HG03066 (cell line): ENCODE results near the gene SEMA4A.
A peak's percentile ranks its signal among the peaks of the same experiment; 100 is the strongest.

Source experiments
- ATAC-seq: cut with Tn5 transposase; IDR thresholded peaks from one replicate; pipeline ENCODE4 v1.9.1; 2021; ENCODE audit warnings: low read depth; ENCODE audit not compliant: unreplicated experiment

SEMA4A gene

DNA sequence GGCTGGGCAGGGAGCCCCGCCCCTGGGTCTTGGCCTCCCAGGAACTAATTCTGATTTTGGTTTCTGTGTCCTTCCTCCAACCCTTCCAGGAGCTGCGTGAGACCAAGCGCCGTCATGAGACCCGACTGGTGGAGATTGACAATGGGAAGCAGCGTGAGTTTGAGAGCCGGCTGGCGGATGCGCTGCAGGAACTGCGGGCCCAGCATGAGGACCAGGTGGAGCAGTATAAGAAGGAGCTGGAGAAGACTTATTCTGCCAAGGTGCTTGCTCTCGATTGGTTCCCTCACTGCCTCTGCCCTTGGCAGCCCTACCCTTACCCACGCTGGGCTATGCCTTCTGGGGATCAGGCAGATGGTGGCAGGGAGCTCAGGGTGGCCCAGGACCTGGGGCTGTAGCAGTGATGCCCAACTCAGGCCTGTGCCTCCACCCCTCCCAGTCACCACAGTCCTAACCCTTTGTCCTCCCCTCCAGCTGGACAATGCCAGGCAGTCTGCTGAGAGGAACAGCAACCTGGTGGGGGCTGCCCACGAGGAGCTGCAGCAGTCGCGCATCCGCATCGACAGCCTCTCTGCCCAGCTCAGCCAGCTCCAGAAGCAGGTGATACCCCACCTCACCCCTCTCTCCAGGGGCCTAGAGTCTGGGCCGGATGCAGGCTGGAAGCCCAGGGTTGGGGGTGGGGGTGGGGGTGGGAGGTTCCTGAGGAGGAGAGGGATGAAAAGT is 18.5 kb upstream of the SEMA4A start:
- no peak for ATAC-seq

DNA sequence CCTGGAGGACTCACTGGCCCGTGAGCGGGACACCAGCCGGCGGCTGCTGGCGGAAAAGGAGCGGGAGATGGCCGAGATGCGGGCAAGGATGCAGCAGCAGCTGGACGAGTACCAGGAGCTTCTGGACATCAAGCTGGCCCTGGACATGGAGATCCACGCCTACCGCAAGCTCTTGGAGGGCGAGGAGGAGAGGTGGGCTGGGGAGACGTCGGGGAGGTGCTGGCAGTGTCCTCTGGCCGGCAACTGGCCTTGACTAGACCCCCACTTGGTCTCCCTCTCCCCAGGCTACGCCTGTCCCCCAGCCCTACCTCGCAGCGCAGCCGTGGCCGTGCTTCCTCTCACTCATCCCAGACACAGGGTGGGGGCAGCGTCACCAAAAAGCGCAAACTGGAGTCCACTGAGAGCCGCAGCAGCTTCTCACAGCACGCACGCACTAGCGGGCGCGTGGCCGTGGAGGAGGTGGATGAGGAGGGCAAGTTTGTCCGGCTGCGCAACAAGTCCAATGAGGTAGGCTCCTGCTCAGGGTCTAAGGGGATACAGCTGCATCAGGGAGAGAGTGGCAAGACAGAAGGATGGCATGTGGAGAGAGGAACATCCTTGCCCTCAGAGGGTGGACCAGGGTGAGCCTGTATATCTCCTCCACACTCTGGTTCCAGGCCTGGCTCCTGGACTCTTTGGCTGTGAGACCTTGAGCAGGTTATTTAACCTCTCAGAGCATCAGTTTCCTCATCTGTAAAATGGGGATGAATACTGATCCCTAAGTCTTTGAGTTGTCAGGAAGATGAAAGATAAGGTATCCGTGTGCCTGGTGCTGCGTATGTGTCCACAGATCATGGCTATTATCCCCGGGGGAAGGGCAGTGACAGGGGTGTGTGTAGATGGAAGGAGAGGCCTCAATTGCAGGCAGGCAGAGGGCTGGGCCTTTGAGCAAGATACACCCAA is 17.2 kb upstream of the SEMA4A start:
- no peak for ATAC-seq

DNA sequence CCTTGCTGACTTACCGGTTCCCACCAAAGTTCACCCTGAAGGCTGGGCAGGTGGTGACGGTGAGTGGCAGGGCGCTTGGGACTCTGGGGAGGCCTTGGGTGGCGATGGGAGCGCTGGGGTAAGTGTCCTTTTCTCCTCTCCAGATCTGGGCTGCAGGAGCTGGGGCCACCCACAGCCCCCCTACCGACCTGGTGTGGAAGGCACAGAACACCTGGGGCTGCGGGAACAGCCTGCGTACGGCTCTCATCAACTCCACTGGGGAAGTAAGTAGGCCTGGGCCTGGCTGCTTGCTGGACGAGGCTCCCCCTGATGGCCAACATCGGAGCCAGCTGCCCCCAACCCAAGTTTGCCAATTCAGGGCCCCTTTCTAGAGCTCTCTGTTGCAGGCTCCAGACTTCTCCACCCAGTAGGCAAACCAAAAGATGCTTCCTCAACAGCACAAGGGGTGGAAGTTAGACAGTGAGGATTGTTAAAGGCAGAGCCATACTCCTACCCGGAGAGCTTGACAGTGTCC is 16.4 kb upstream of the SEMA4A start:
- ATAC-seq, result no peak

DNA sequence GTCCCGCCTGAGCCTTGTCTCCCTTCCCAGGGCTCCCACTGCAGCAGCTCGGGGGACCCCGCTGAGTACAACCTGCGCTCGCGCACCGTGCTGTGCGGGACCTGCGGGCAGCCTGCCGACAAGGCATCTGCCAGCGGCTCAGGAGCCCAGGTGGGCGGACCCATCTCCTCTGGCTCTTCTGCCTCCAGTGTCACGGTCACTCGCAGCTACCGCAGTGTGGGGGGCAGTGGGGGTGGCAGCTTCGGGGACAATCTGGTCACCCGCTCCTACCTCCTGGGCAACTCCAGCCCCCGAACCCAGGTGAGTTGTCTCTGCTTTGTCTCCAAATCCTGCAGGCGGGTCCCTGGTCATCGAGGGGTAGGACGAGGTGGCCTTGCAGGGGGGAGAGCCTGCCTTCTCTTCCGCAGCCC is 14.9 kb upstream of the SEMA4A start:
- ATAC-seq, result no peak

DNA sequence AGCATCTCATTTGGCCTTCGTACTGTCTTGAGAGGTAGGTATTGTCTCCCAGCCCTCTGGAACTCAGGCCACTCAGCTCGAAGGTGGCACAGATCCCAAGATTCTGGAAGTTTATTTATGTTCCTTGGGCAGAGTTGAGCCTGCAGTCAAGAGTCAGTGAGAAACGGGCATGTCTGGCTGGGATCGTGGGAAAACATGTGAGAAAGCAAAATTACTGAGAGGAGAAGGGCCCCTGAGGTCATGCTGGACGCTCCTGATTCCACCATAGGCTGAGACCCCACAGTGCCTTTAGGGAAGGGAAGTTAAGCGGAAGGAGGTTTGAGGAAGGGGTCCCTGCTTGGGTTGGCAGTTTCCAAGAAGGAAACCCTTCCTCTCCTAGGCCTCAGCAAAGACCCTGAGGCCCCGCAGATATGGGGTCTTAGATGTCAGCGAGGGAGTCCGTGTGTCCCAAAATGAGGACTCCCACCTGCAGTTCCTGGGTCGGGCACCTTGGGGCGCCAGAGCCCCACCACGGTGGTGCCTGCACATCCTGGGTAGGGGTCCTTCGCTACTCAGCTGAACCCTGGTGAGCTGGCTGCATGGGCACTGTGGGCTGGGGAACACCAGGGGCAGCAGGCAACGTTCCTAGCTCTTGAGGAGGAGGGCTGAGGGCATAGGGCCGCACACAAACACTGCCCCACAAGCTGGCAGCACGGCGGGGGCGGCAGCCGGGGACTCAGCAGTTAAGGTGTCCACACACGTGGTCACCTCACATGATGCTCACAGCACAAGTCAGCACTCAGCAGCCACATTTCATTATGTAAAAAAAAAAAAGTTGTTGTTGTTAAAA is 12.3 kb upstream of the SEMA4A start:
- no peak for ATAC-seq

DNA sequence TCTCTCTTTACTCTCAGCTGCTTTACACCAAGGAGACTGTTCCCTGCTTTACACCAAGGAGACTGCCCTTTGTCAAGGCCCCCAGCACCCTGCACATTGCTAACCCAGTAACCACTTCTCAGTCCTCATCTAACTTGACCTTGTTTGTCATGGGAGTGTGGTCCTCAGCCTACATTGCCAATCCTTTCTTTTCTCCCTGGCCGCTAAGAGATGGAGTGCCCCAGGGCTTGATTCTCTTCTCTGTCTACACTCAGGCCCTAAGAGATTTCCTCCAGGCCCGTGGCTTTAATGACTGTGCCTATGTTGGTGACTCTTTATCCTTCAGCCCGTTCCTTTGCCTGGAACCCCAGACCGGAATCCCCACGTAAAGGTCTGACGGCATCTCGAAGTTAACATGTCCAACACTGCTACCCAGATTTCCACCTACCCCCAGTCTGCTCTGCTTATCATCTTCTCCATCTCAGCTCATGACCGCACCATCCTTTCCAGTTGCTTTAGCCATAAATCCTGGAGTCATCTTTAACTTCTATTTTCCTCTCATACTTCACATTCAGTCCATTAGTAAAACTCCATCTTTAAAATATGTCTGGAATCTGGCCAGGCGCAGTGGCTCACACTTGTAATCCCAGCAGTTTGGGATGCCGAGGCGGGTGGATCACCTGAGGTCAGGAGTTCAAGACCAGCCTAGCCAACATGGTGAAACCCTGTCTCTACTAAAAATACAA is 9.5 kb upstream of the SEMA4A start:
- ATAC-seq, result no peak

DNA sequence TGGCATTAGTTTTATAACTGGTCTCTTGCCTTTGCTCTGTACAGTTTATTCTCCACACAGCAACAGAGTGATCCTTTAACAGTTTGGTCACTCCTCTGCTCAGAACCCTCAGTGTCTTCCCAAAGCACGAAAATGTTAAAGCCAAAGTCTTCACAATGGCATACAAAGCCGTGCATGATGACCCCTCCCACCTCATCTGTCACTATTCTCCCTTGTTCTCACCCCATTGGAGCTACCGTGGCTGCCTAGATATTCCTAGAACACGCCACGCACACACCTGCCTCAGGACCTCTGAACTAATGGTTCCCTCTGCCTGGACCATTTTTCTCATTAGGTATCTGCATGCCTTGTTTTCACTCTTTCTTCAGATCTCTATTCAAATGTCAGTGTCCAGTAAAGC is 8.6 kb upstream of the SEMA4A start:
- ATAC-seq, result no peak

DNA sequence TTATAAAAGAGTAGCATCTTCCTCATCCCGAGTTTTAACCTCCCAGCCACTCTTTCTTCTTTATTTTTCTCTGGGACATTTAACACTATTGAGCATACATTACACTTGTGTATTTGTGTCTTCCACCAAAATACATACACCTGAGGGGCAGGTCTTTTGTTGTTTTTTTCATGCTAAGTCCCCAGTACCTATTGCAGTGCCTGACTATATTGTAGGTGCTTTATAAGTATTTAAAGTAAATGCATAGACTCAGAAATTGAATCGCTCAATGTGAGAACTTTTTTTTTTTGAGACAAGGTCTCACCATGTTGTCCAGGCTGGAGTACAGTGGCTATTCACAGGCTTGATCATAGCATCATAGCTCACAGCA is 7.8 kb upstream of the SEMA4A start:
- no peak for ATAC-seq

DNA sequence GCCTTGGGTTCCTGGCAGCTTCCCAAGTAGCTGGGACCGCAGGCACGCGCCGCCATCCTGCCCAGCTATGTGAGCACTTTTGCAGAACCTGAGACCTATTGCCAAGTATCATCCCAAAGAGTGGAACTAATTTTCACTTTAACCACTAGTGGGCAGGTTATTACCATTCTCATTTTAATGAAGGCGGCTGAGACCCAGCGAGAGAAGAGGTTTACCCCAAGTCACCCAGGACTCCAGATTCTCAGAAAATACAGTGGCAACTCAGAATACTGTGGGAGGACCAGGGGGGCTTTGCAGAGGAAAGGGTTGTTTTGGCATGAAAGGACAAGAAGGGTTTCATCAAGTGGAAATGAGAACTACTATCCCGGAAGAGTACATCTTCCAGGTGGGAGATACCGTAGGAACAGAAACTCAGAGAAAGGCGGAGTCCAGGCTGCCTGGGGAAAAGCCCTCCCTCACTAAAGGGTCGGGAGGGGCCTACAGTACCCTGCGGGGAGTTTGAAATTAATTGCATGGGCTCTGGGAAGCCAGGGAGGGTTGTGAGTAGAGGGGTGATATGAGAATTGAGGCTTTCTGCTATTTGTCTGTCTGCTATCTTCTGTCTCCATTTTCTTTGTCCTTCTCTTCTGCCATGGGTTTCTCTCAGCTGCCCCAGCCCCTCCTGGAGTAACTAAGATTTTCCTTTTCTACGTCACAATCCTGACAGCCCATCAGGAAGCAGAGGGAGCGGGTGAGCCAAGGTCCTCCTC is 7.2 kb upstream of the SEMA4A start:
- no peak for ATAC-seq

DNA sequence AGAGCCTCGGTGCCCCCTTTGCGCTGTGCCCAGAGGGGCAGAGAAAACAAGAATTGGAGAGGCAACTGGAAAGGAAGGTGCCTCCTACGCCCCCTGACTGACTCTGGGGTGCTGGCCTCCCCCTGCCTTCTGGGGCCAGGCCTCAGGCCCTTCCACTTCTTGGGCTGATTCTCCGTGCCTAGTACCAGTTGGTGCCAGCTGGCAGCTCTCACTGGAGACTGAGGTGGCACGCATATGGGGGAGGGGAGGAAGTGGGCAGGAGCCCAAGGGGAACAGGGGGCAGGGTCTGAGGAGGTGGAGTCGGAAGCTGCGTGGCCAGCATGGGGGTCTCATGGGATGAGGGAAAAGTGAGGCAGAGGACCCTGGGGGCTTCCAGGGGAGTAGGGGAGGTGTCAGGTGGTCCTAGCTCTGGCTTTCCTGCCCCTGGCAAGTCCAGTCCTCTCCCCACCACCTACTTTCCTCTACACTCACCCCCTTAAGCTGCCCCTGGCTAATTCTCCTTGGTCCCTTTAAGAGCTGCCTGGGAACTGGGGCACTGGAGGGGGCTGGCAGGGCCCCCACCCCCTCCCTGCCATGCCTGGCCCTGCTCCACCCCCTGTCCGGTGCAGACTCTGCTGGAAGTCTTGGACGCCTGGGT is 6.5 kb upstream of the SEMA4A start:
- ATAC-seq, result no peak

DNA sequence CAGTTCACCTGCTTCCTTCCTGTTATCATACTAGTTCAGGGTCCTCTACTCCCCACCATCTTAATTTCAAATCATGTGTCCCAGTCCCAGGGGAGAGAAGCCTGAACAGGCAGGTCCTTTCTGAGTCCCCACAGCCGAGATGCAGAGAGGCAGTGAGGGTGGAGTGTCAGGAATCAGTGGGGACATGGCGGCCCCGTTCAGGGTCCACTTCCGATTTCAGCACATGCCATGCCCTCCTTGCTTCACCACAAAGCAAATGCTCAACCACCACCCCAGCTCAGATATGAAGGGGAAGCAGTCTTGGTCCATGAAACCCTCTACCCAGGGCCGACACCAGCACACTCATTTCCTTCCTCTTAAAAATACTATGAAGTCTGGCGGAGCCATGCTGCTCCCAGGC is 5.2 kb upstream of the SEMA4A start:
- no peak for ATAC-seq

DNA sequence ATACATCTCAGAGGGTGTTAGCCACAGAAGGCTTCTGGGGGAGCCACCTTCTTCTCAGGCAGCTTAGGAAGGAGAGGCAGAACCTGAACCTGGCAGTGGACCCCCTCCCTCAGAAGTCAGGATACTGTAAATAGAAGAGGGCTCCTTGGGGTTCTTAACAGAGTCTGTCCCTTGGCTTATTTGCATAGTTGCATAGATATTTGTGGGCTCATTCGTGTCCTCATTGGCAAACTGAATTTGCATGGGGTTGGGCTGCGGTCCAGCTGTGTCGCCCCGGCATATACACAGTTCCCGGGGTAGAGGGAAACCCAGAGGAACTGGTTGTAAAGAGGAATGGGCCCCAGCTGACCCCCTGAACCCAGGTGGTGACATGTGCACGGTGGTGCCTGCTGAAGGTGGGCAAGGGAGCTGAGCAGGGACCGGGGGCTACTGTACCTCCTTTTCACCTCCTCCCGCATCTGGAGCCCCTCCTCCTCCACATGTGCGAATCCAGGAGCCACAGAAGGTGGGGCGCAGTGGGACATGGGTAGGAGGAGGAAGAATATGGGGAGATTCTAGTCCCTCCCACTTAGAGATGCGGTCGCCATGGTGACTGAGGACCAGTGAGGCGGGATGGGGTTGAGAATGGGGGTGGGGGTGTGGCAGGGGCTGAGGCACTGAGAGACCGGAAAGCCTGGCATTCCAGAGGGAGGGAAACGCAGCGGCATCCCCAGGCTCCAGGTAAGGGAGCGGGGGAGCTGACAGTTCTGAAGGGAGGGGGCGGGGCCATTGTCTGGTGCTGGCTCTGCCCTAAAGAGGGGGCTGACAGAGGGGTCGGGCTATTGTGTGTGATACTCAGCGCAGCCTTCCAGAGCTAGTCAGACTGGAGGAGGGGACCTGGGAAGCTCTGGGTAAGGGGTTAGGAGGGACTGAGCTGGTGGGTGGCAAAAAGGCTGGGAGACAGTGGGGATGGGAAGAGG is 3.7 kb upstream of the SEMA4A start:
- peak; percentile 43 for ATAC-seq

DNA sequence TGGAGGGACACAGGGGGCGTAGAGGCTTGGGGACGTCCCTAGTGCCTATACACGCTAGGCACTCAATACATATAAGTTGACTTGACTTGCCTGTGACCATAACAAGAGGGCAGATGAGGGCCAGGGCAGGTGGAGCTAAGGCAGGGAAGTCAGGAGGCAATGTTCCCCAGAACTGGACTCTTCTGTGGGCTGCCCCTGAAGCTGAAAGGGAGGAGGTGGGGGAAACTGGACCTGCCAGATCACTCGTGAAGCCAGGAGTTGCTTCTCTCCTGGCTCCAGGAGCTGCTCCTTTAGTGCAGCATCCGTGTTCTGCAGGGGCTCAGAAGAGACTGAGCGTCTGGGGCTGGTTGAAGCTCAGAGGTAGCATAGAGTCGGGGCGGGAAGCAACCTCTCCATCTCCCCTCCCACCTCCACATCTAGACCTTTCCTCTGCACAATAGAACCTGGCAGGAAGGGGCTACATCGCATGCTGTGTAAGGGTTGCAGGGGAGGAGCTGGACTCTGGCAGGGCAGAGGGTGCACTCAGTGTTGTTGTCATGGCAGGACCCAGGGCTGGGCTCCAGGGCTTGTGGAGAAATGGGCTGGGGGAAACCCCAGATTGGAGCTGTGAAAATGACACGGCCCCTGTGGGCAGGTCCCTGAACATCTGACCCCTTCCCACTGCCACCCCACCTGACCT is 2.9 kb upstream of the SEMA4A start:
- no peak for ATAC-seq

DNA sequence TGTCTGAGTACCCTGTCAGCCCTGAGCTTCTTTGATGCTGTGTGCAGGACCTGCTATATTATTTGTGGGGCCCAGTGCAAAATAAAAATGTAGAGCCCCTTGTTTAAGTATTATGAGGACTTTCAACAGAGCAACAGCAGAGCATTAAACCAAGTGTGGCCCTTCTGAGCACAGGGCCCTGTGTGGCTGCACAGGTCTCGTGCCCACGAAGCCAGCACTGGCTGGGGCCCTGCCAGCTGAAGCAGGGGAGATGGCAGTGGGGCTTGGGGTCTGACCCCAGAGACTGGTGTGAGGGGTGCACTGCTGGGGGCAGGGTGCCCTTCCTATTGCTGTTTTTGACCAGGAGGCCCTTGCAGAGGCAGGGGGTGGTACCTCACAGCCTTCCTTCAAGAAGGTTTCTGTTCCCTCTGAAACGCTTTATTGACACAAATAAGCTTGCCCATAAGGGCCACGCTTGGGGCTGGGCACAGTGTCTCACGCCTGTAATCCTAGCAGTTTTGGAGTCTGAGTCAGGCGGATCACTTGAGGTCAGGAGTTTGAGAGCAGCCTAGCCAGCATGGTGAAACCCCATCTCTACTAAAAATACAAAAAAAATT is 2.2 kb upstream of the SEMA4A start:
- no peak for ATAC-seq

DNA sequence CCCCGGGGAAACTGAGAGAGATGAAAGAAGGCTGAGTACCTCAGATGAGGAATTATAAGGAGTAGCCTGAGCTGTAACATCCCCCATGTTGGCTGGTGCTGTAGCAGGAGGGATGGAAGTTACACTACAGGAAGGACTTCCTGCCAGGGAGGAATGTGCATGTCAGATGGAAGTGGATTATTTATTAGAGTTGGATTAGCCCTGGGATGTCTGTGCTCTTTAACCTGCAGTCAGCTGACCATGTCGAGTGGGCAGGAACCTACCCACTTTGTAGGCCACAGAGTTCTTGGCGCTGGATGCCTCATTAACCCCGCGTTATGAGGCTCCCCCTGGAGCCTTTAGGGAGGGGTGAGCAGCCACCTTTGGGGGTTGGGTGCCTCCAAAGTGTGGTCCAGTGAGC is 757 bp upstream of the SEMA4A start:
- no peak for ATAC-seq

DNA sequence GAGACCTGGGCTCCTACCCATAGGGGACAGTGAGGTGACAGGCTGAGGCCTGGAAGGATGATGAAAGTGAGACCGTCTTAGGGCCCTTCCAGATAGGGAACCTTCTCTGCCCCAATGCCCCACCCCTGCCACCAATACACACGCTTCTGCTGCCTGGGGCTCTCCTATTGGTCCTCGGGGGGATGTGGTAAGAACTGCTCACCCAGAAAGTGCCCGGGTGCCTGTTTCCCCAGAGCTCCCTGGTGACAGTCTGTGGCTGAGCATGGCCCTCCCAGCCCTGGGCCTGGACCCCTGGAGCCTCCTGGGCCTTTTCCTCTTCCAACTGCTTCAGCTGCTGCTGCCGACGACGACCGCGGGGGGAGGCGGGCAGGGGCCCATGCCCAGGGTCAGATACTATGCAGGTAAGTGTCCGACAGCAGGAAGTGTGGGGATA is 948 bp downstream of the SEMA4A start:
- peak; percentile 49 for ATAC-seq
